A673 (cell line): Measurements from ENCODE around the gene OTX1. TPM values are rescaled to one million over a fixed set of nuclear protein-coding genes. Genes with fewer than 3 reads are reported as not detected.
A peak's percentile ranks its signal among the peaks of the same experiment; 100 is the strongest.

ENCODE experiments used
- BruUV-seq: library from RNA; stranded (reverse); fragments of 400-500 nt; replicated peaks from 2 replicates; lab custom pipeline; 2021; lab: Mats Ljungman, UMichigan
- CTCF ChIA-PET: fragments of 300-600 bp; sonication (Branson Sonifier 250); formaldehyde crosslinking; loops from one replicate; lab custom pipeline; 2022; ENCODE audit warnings: antibody characterized with exemption; lab: Charles Lee
- POLR2A ChIA-PET: fragments of 300-600 bp; sonication (Branson Sonifier 250); formaldehyde crosslinking; loops from one replicate; lab custom pipeline; 2022; ENCODE audit warnings: antibody characterized with exemption; ENCODE audit not compliant: low non-redundant PET; lab: Charles Lee
- DNase-seq: peaks from one replicate; pipeline ENCODE4 v3.0.0-alpha.2; 2015; ENCODE audit warnings: low spot score
- H3K27ac ChIP-seq: fragments of 200-600 bp; sonication (generic); 2 replicates; pipeline ENCODE4 v1.5.1; 2016; ENCODE audit warnings: mixed run types, low read depth, mild to moderate bottlenecking, mixed read lengths, antibody characterized with exemption, low read length; ENCODE audit not compliant: poor library complexity, severe bottlenecking
- H3K27me3 ChIP-seq: fragments of 200-600 bp; sonication (generic); replicated peaks from 2 replicates; pipeline ENCODE4 v1.6.1; 2017; ENCODE audit warnings: mixed run types, low read depth, mild to moderate bottlenecking, mixed read lengths, antibody characterized with exemption, low read length; ENCODE audit not compliant: insufficient read depth, poor library complexity
- H3K36me3 ChIP-seq: fragments of 200-600 bp; sonication (generic); 2 replicates; pipeline ENCODE4 v1.6.1; 2016; ENCODE audit warnings: mixed run types, mild to moderate bottlenecking, mixed read lengths, antibody characterized with exemption, low read length; ENCODE audit not compliant: insufficient read depth, poor library complexity, severe bottlenecking
- H3K4me1 ChIP-seq: fragments of 200-600 bp; sonication (generic); 2 replicates; pipeline ENCODE4 v1.6.1; 2017; ENCODE audit warnings: mixed run types, mild to moderate bottlenecking, mixed read lengths, antibody characterized with exemption, low read length; ENCODE audit not compliant: insufficient read depth, poor library complexity, severe bottlenecking
- H3K4me3 ChIP-seq: fragments of 200-600 bp; sonication (generic); 2 replicates; pipeline ENCODE4 v1.5.1; 2016; ENCODE audit warnings: low read depth, mixed run types, mild to moderate bottlenecking, mixed read lengths, low read length; ENCODE audit not compliant: poor library complexity, severe bottlenecking
- H3K9me3 ChIP-seq: fragments of 200-600 bp; sonication (generic); 2 replicates; pipeline ENCODE4 v1.6.1; 2016; ENCODE audit warnings: mixed run types, low read depth, mild to moderate bottlenecking, mixed read lengths, antibody characterized with exemption, low read length; ENCODE audit not compliant: poor library complexity, severe bottlenecking
- EZH2 ChIP-seq: fragments of 200-600 bp; sonication (generic); IDR thresholded peaks from 2 replicates; pipeline ENCODE4 v1.6.1; 2017; ENCODE audit warnings: borderline replicate concordance, low read depth, mild to moderate bottlenecking, mixed read lengths, antibody characterized with exemption, low read length; ENCODE audit not compliant: poor library complexity, severe bottlenecking
- intact Hi-C: fragments of 100-400 bp; cut with micrococcal nuclease; formaldehyde crosslinking; loops from one replicate; pipeline ENCODE4 v1.10.0; 2022; ENCODE audit not compliant: unreplicated experiment
- total RNA-seq: library from RNA; stranded (reverse); gene quantifications from 2 replicates; pipeline ENCODE4 v1.2.3, GENCODE V29; 2021
- TF ChIP-seq, protein P1 (sequence below): fragments of 300-800, 200-600 bp; sonication (generic); conservative IDR thresholded peaks from 2 replicates; pipeline ENCODE4 v1.5.1; 2017; ENCODE audit warnings: low read depth, mild to moderate bottlenecking, antibody characterized with exemption, low read length, moderate library complexity, mixed read lengths

OTX1 gene
- total RNA-seq, 1 experiment from 2014 or later, result 1.1 TPM

DNA sequence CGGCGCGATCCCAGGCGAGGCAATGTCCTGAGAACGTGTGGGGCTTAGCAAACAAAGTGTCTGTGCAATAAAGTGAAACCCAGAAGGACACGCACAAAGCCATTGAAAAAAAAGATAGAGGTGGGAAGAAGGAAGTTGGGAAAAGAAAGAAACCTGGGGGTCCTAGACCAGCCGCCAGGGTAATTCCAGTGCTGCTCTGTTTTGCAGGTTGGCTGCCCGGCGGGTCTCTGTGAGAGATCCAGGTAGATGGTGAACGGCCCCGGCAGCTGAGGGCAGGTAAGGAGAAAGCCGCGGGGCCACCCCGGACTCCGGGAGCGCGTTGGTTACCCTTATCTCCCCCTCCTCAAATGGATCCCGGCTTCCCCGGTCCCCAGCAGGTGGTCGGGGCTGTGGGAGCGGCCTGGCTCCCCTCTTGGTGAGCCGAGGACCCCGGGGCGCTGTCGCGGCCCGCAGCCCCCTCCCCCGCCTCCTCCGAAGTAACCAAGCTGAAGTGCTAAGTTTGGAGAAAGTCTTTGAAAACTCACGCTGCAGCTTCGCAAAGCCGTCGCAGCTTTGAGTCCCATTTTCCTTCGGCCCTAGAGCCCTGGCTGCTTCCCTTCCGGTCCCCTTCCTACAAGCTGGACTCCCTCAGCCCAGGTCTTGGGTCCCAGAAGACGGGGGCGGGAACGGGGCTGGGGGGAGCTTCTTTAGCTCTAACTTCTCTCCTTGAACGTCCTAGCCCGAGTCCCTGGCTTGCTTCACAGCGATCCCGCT is 588 bp downstream of the OTX1 start:
- Histone ChIP-seq H3K27me3 (peaks cover 9% of the 10 kb centered on the region), H3K4me3 (peak overlapping the region; percentile 74), H3K27ac (peak overlapping the region; percentile 13), H3K9me3 (no peaks in the 10 kb centered on the region), H3K36me3 (no peaks in the 10 kb centered on the region), H3K4me1 (peaks cover 7% of the 10 kb centered on the region)
- DNase-seq, result no peak
- no TSS peak for BruUV-seq
- TF ChIP-seq, protein P1, sequence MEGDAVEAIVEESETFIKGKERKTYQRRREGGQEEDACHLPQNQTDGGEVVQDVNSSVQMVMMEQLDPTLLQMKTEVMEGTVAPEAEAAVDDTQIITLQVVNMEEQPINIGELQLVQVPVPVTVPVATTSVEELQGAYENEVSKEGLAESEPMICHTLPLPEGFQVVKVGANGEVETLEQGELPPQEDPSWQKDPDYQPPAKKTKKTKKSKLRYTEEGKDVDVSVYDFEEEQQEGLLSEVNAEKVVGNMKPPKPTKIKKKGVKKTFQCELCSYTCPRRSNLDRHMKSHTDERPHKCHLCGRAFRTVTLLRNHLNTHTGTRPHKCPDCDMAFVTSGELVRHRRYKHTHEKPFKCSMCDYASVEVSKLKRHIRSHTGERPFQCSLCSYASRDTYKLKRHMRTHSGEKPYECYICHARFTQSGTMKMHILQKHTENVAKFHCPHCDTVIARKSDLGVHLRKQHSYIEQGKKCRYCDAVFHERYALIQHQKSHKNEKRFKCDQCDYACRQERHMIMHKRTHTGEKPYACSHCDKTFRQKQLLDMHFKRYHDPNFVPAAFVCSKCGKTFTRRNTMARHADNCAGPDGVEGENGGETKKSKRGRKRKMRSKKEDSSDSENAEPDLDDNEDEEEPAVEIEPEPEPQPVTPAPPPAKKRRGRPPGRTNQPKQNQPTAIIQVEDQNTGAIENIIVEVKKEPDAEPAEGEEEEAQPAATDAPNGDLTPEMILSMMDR, result no peak
- TF ChIP-seq EZH2, result no peak
- intact Hi-C loops, result no loop called here
- CTCF ChIA-PET, result interaction anchor here (0.5 to 0.6 kb wide), 3 partner anchors 27 to 95 kb away, joined by 3 to 4 read pairs (median 4); no protein-coding TSS in a partner anchor
- POLR2A ChIA-PET, result no interaction called here

DNA sequence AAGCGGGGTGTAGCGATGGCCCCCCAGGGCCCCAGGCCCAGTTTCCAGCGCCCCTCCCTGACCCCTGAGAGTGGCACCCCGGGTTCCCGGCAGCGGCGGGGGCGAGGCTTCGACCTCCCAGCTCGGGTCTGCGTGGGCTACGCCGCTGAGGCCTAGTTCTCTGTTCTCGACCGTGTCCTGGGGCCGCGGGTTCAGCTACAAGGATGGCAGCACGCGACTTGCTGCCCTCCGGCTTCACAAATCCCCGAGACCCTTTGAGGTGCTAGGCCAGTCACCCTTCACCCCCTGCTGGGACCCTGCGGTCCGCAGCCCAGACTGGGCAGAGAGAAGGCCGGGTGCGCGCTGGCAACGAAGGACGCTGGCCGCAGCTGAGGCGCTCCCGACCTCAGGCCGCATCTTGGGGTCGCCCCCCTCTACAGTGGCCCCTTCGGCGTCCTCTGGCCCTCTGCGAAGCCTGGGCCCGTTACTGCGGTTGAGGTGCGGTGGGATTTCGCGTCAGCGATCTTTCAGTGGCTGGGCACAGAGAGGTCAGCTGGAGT is 1.2 kb downstream of the OTX1 start:
- POLR2A ChIA-PET, result no interaction called here
- no peak for DNase-seq
- Histone ChIP-seq H3K4me3 (peak overlapping the region; percentile 74), H3K27me3 (peaks cover 9% of the 10 kb centered on the region), H3K36me3 (no peaks in the 10 kb centered on the region), H3K9me3 (no peaks in the 10 kb centered on the region), H3K27ac (no peak overlapping the region), H3K4me1 (peaks cover 7% of the 10 kb centered on the region)
- no TSS peak for BruUV-seq
- TF ChIP-seq, protein P1, result no peak
- TF ChIP-seq EZH2, result no peak
- CTCF ChIA-PET, result no interaction called here
- intact Hi-C loops, result no loop called here

DNA sequence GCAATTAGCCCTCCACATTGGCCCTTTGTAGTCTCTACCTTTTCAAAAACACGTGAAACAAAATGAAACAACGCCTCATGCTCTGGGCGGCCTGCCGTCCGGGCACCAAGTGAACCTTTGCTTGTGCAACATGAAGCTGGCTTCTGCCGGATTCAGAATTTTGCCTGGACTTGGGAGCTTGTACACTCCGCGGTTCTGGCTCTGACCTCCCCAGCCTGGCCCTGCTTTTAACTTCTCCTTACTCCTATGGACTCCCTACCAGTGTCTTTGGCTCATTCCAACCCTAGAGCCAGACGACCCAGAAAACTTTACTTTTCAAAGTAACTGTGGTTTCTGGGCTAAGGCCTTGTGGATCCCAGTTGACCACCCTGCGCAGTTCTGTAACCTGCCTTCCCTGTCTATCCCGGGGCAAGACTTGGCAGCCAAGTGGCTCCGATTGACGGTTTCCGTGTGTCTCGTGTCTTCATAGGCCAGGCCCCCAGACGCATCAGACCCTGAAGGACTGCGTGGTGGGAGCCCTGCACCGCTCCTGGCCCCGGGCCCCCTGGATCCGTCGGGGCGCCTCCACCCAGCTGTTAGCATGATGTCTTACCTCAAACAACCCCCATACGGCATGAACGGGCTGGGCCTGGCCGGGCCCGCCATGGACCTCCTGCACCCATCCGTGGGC is 1.9 kb downstream of the OTX1 start:
- intact Hi-C loops, result no loop called here
- Histone ChIP-seq H3K4me1 (peaks cover 7% of the 10 kb centered on the region), H3K27ac (no peak overlapping the region), H3K4me3 (no peak overlapping the region), H3K9me3 (no peaks in the 10 kb centered on the region), H3K27me3 (peaks cover 11% of the 10 kb centered on the region), H3K36me3 (no peaks in the 10 kb centered on the region)
- ChIA-PET POLR2A (no interaction called here), CTCF (no interaction called here)
- no peak for TF ChIP-seq EZH2
- TF ChIP-seq, protein P1, result no peak
- DNase-seq, result no peak
- BruUV-seq, result no TSS peak
